ENCODE results near the gene SOX18. TPM values are rescaled to one million over a fixed set of nuclear protein-coding genes. Genes with fewer than 3 reads are reported as not detected.
A peak's percentile ranks its signal among the peaks of the same experiment; 100 is the strongest.

The SOX18 gene
- total and polyA plus RNA-seq, 2 of the 13 experiments (the other 11 are each of a cell fraction or from before 2014, with no cell fraction given), result 1.6 to 1.9 TPM

DNA sequence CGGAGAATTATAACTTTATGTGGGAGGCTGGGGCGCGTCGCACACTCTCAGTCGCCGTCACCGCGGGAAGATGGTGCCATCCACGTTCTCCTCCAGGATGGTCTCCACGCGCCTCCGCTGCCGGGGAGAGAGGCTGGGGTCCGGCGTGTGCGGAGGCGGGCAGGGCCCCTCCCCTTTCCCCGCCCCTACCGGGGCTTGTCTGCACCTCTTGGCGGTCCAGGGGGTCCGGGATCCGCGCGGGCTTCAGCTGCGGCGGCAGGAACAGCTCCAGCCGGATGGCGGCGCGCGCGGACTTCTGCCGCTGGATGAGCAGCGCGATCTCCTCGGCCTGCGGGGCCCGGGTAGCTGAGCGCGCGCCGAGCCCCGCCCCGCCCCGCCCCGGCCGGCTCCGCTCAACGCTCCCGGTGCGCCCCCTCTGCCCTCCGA, 34.0 kb upstream of the SOX18 start (continued):
- TF ChIP-seq, protein P1, sequence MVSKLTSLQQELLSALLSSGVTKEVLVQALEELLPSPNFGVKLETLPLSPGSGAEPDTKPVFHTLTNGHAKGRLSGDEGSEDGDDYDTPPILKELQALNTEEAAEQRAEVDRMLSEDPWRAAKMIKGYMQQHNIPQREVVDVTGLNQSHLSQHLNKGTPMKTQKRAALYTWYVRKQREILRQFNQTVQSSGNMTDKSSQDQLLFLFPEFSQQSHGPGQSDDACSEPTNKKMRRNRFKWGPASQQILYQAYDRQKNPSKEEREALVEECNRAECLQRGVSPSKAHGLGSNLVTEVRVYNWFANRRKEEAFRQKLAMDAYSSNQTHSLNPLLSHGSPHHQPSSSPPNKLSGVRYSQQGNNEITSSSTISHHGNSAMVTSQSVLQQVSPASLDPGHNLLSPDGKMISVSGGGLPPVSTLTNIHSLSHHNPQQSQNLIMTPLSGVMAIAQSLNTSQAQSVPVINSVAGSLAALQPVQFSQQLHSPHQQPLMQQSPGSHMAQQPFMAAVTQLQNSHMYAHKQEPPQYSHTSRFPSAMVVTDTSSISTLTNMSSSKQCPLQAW (CRISPR knock-in tag; IDR thresholded peaks at IDR 0.05), result peak; percentile 44; the same call in 1 of the 2 replicates
- TF ChIP-seq, protein P2, sequence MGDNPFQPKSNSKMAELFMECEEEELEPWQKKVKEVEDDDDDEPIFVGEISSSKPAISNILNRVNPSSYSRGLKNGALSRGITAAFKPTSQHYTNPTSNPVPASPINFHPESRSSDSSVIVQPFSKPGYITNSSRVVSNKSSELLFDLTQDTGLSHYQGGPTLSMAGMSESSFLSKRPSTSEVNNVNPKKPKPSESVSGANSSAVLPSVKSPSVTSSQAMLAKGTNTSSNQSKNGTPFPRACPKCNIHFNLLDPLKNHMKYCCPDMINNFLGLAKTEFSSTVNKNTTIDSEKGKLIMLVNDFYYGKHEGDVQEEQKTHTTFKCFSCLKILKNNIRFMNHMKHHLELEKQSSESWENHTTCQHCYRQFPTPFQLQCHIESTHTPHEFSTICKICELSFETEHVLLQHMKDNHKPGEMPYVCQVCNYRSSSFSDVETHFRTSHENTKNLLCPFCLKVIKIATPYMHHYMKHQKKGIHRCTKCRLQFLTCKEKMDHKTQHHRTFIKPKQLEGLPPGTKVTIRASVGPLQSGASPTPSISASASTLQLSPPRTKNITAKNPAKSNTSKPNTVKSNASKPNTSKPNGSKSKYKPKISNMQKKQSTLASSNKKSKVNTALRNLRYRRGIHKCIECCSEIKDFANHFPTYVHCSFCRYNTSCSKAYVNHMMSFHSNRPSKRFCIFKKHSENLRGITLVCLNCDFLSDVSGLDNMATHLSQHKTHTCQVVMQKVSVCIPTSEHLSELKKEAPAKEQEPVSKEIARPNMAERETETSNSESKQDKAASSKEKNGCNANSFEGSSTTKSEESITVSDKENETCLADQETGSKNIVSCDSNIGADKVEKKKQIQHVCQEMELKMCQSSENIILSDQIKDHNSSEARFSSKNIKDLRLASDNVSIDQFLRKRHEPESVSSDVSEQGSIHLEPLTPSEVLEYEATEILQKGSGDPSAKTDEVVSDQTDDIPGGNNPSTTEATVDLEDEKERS (CRISPR knock-in tag; IDR thresholded peaks at IDR 0.05), result no peak
- no peak for TF ChIP-seq HMGA1 (CRISPR knock-in tag; conservative IDR thresholded peaks at IDR 0.05)
- TF ChIP-seq, protein P3, sequence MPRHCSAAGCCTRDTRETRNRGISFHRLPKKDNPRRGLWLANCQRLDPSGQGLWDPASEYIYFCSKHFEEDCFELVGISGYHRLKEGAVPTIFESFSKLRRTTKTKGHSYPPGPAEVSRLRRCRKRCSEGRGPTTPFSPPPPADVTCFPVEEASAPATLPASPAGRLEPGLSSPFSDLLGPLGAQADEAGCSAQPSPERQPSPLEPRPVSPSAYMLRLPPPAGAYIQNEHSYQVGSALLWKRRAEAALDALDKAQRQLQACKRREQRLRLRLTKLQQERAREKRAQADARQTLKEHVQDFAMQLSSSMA (CRISPR knock-in tag; IDR thresholded peaks at IDR 0.05), result peak; percentile 69; the same call in 1 of the 2 replicates
- no peak for TF ChIP-seq ZNF10 (CRISPR knock-in tag; IDR thresholded peaks at IDR 0.05; ENCODE audit: borderline replicate concordance, low read depth)
- peak; percentile 41 for TF ChIP-seq HNRNPK (IDR thresholded peaks at IDR 0.05; ENCODE audit: low read depth, low read length, poor library complexity, severe bottlenecking)
- 0 out of 2 replicates have a peak, but pooled peaks have one; percentile 15 for TF ChIP-seq MXD4 (CRISPR knock-in tag; IDR thresholded peaks at IDR 0.05)
- TF ChIP-seq, protein P4, sequence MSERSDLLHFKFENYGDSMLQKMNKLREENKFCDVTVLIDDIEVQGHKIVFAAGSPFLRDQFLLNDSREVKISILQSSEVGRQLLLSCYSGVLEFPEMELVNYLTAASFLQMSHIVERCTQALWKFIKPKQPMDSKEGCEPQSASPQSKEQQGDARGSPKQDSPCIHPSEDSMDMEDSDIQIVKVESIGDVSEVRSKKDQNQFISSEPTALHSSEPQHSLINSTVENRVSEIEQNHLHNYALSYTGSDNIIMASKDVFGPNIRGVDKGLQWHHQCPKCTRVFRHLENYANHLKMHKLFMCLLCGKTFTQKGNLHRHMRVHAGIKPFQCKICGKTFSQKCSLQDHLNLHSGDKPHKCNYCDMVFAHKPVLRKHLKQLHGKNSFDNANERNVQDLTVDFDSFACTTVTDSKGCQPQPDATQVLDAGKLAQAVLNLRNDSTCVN (CRISPR knock-in tag; IDR thresholded peaks at IDR 0.05; ENCODE audit: borderline replicate concordance), result no peak
- TF ChIP-seq EP300 (IDR thresholded peaks at IDR 0.05; ENCODE audit: low read depth in 2 of 2, low read length in 2 of 2), result 0 out of 4 replicates have a peak, but pooled peaks of 1 of the 2 experiments have one; percentile 20
- 0 out of 2 replicates have a peak, but pooled peaks have one; percentile 33 for TF ChIP-seq EP300 (CRISPR knock-in tag; IDR thresholded peaks at IDR 0.05; ENCODE audit: borderline replicate concordance)
- TF ChIP-seq ZBTB7A (CRISPR knock-in tag; IDR thresholded peaks at IDR 0.05), result no peak; the same call in 1 of the 2 replicates
- TF ChIP-seq, protein P5, sequence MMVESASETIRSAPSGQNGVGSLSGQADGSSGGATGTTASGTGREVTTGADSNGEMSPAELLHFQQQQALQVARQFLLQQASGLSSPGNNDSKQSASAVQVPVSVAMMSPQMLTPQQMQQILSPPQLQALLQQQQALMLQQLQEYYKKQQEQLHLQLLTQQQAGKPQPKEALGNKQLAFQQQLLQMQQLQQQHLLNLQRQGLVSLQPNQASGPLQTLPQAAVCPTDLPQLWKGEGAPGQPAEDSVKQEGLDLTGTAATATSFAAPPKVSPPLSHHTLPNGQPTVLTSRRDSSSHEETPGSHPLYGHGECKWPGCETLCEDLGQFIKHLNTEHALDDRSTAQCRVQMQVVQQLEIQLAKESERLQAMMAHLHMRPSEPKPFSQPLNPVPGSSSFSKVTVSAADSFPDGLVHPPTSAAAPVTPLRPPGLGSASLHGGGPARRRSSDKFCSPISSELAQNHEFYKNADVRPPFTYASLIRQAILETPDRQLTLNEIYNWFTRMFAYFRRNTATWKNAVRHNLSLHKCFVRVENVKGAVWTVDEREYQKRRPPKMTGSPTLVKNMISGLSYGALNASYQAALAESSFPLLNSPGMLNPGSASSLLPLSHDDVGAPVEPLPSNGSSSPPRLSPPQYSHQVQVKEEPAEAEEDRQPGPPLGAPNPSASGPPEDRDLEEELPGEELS (CRISPR knock-in tag; IDR thresholded peaks at IDR 0.05), result no peak
- TF ChIP-seq ZNF235 (CRISPR knock-in tag; IDR thresholded peaks at IDR 0.05; ENCODE audit: borderline replicate concordance), result peak; percentile 53; the same call in 1 of the 2 replicates
- 0 out of 2 replicates have a peak, but pooled peaks have one; percentile 18 for TF ChIP-seq ZNF160 (CRISPR knock-in tag; IDR thresholded peaks at IDR 0.05)
- TF ChIP-seq RXRB (CRISPR knock-in tag; IDR thresholded peaks at IDR 0.05; ENCODE audit: borderline replicate concordance), result peak; percentile 29; the same call in 1 of the 2 replicates
- TF ChIP-seq ZNF564 (CRISPR knock-in tag; IDR thresholded peaks at IDR 0.05), result no peak; the same call in 1 of the 2 replicates
- TF ChIP-seq, protein P6, sequence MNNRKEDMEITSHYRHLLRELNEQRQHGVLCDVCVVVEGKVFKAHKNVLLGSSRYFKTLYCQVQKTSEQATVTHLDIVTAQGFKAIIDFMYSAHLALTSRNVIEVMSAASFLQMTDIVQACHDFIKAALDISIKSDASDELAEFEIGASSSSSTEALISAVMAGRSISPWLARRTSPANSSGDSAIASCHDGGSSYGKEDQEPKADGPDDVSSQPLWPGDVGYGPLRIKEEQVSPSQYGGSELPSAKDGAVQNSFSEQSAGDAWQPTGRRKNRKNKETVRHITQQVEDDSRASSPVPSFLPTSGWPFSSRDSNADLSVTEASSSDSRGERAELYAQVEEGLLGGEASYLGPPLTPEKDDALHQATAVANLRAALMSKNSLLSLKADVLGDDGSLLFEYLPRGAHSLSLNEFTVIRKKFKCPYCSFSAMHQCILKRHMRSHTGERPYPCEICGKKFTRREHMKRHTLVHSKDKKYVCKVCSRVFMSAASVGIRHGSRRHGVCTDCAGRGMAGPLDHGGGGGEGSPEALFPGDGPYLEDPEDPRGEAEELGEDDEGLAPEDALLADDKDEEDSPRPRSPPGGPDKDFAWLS (CRISPR knock-in tag; IDR thresholded peaks at IDR 0.05; ENCODE audit: borderline replicate concordance), result no peak
- 0 out of 2 replicates have a peak, but pooled peaks have one; percentile 8 for TF ChIP-seq MEIS2 (CRISPR knock-in tag; IDR thresholded peaks at IDR 0.05)

Measured in HepG2 (cell line).